GM12878 (cell line): ENCODE results near the gene KIFBP. TPM values are rescaled to one million over a fixed set of nuclear protein-coding genes. Genes with fewer than 3 reads are reported as not detected.
A peak's percentile ranks its signal among the peaks of the same experiment; 100 is the strongest.

Experiments used
- ATAC-seq: fragments of 200-7000 bp; cut with Tn5 transposase; 3 replicates; pipeline ENCODE4 v1.9.1; 2020; ENCODE audit warnings: mild to moderate bottlenecking, moderate library complexity
- BruUV-seq: library from RNA; stranded (reverse); fragments of 400-500 nt; replicated peaks from 2 replicates; lab custom pipeline; 2021; lab: Mats Ljungman, UMichigan
- CTCF ChIA-PET: fragments of 300-600 bp; sonication (Branson Sonifier 250); formaldehyde crosslinking; extraction: SDS; loops from one replicate; lab custom pipeline; 2021; ENCODE audit warnings: inconsistent platforms; lab: Yijun Ruan, JAX
- POLR2A ChIA-PET: fragments of 350-600 bp; formaldehyde crosslinking; extraction: SDS; loops from one replicate; lab custom pipeline; 2021; ENCODE audit warnings: inconsistent platforms; lab: Charles Lee
- RAD21 ChIA-PET: fragments of 300-600 bp; sonication (Branson Sonifier 250); formaldehyde crosslinking; loops from one replicate; lab custom pipeline; 2023; ENCODE audit warnings: antibody characterized with exemption; ENCODE audit not compliant: unreplicated experiment; lab: Charles Lee
- SMC1A ChIA-PET: fragments of 300-600 bp; sonication (Branson Sonifier 250); formaldehyde crosslinking; loops from one replicate; lab custom pipeline; 2023; ENCODE audit not compliant: unreplicated experiment, uncharacterized antibody; lab: Charles Lee
- DNase-seq: peaks from one replicate; pipeline ENCODE4 v3.0.0-alpha.2; 2011; ENCODE audit warnings: low read depth, low spot score
- FAIRE-seq: peaks from 3 replicates; lab custom pipeline; 2011; peaks lifted over from hg19 to GRCh38; lab: Jason Lieb, UNC
- H2AFZ ChIP-seq: 2 replicates; pipeline ENCODE4 v1.6.0; 2011; ENCODE audit warnings: low read depth, low read length, control low read depth; ENCODE audit not compliant: control insufficient read depth
- H3K27ac ChIP-seq: 2 replicates; pipeline ENCODE4 v1.5.1; 2011; ENCODE audit warnings: control low read depth; ENCODE audit not compliant: control insufficient read depth, insufficient read depth
- H3K27me3 ChIP-seq, 2 experiments: replicated peaks in 1 of 2; 2 replicates each; pipeline versions ENCODE4 v1.6.0 to v1.6.1; 2011; ENCODE audit warnings: low read length in 1 of 2; ENCODE audit not compliant: control insufficient read depth in 2 of 2, insufficient read depth in 2 of 2
- H3K36me3 ChIP-seq, 2 experiments: 2 replicates each; pipeline ENCODE4 v1.5.1; 2011; ENCODE audit warnings: low read length in 1 of 2; ENCODE audit not compliant: control insufficient read depth in 2 of 2, insufficient read depth in 2 of 2
- H3K4me1 ChIP-seq: 2 replicates; pipeline ENCODE4 v1.6.1; 2011; ENCODE audit warnings: mild to moderate bottlenecking, low read length, moderate library complexity, mixed read lengths; ENCODE audit not compliant: control insufficient read depth, insufficient read depth
- H3K4me2 ChIP-seq: 2 replicates; pipeline ENCODE4 v1.6.0; 2011; ENCODE audit warnings: control low read depth; ENCODE audit not compliant: control insufficient read depth, insufficient read depth
- H3K4me3 ChIP-seq: fragments of 200-600 bp; sonication (generic); 2 replicates; pipeline ENCODE4 v1.5.1; 2016
- H3K79me2 ChIP-seq: 2 replicates; pipeline ENCODE4 v1.6.0; 2011; ENCODE audit warnings: low read length; ENCODE audit not compliant: control insufficient read depth, insufficient read depth
- H3K9ac ChIP-seq: 2 replicates; pipeline ENCODE4 v1.8.0; 2011; ENCODE audit warnings: low read length, control low read depth, mixed read lengths; ENCODE audit not compliant: control insufficient read depth, insufficient read depth
- H3K9me3 ChIP-seq: replicated peaks from 3 replicates; pipeline ENCODE4 v1.5.1; 2011; ENCODE audit warnings: mild to moderate bottlenecking, low read length; ENCODE audit not compliant: control insufficient read depth, insufficient read depth
- H4K20me1 ChIP-seq: 2 replicates; pipeline ENCODE4 v1.6.0; 2011; ENCODE audit not compliant: control insufficient read depth, insufficient read depth
- ATF7 ChIP-seq: fragments of 450-650 bp; IDR thresholded peaks from 2 replicates; pipeline ENCODE4 v1.6.1; 2016; ENCODE audit warnings: low read depth, mild to moderate bottlenecking
- BHLHE40 ChIP-seq, 2 experiments: fragments of 450-650 bp in 1 of 2; IDR thresholded peaks; 2 replicates each; pipeline ENCODE4 v1.6.1; 2011 to 2017; ENCODE audit warnings: low read depth in 2 of 2, borderline replicate concordance in 1 of 2, improper control_type of control experiment in 1 of 2, low read length in 1 of 2, mild to moderate bottlenecking in 1 of 2
- MLLT1 ChIP-seq: fragments of 450-650 bp; IDR thresholded peaks from 2 replicates; pipeline ENCODE4 v1.6.1; 2016; ENCODE audit warnings: mild to moderate bottlenecking
- NR2F1 ChIP-seq: fragments of 450-650 bp; conservative IDR thresholded peaks from 2 replicates; pipeline ENCODE4 v1.6.1; 2017; ENCODE audit warnings: mild to moderate bottlenecking
- PAX5 ChIP-seq: IDR thresholded peaks from 2 replicates; pipeline ENCODE4 v1.6.1; 2011; ENCODE audit warnings: low read depth, low read length, borderline replicate concordance
- RAD21 ChIP-seq: IDR thresholded peaks from 2 replicates; pipeline ENCODE4 v1.6.1; 2011; ENCODE audit warnings: mild to moderate bottlenecking, low read depth, low read length, moderate library complexity; ENCODE audit not compliant: insufficient read depth
- TAF1 ChIP-seq: IDR thresholded peaks from 2 replicates; pipeline ENCODE4 v1.6.1; 2011; ENCODE audit warnings: mild to moderate bottlenecking, low read depth, low read length, borderline replicate concordance
- ZNF384 ChIP-seq: IDR thresholded peaks from 2 replicates; pipeline ENCODE4 v1.6.1; 2012; ENCODE audit warnings: low read depth, mild to moderate bottlenecking, low read length, improper control_type of control experiment, borderline replicate concordance
- WGBS: methylation state at CpG from one replicate; pipeline ENCODE4 v1.1.6; 2016; ENCODE audit warnings: low lambda C conversion rate; ENCODE audit not compliant: insufficient replicate concordance, insufficient coverage; ENCODE audit errors: missing lambda C conversion rate; 5-methylcytosine and 5-hydroxymethylcytosine counted together
- in situ Hi-C: fragments of 300-500 bp; cut with MboI; formaldehyde crosslinking; loops from 9 replicates; pipeline ENCODE4 v1.14.3; 2018; ENCODE audit warnings: mixed read lengths
- intact Hi-C: fragments of 100-400 bp; cut with micrococcal nuclease; formaldehyde crosslinking; loops from one replicate; pipeline ENCODE4 v1.14.2; 2022; ENCODE audit not compliant: unreplicated experiment
- polyA plus RNA-seq, 11 experiments: library from polyadenylated mRNA; depleted of rRNA in 4 of 11; unstranded in 6 of 11; stranded (reverse) in 5 of 11; fragments of >200 nt; fragmentation: Nextera tagmentation in 4 of 11; fragmentation: Illumina TruSeq in 1 of 11; extraction: Ambion mirVana in 4 of 11; extraction: Trizol in 1 of 11; gene quantifications; 1 replicate in 1 of 11; 2 replicates in 10 of 11; pipeline versions ENCODE4 v1.2.1 to v1.2.3, GENCODE V29; 2011 to 2016; ENCODE audit warnings: inconsistent platforms in 2 of 11, missing spikeins in 2 of 11, low read depth in 1 of 11
- total RNA-seq, 4 experiments: library from RNA; depleted of rRNA in 3 of 4; stranded (reverse); fragments of >200 nt in 3 of 4; fragmentation: Illumina TruSeq in 1 of 4; extraction: Trizol in 1 of 4; gene quantifications; 2 replicates each; pipeline versions ENCODE4 v1.2.1 to v1.2.3, GENCODE V29; 2013 to 2021
- TF ChIP-seq, protein P1 (sequence below): IDR thresholded peaks from 2 replicates; pipeline ENCODE4 v1.6.1; 2012; ENCODE audit warnings: low read depth, low read length, improper control_type of control experiment
- TF ChIP-seq, protein P2 (sequence below): fragments of 450-650 bp; IDR thresholded peaks from 2 replicates; pipeline ENCODE4 v1.6.1; 2017; ENCODE audit warnings: mild to moderate bottlenecking, moderate library complexity

KIFBP gene
- total and polyA plus RNA-seq, 10 of the 15 experiments (the other 5 are each of a cell fraction or from before 2014, with no cell fraction given), result 8.6 to 29.5 (median 18.7) TPM

DNA sequence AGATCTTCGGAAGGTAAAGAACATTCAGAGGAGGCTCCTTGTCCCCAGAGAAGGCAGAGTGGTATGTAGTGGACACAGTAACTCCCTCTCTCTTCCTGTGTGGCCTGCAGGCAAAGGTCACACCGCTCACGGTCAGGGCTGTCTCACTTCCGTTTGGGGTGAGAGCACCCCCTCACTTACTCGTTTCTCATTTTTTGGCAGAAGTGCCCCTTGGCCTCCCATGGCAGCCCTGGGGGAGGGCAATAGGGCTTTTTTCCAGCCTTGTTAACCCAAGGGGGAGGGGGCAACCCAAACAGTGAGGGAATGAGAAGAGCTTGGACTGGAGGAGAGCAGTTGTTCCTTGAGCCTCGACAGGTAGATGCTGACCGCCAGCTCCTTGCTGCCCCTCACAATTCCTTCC lies 67.5 kb downstream of the KIFBP start (continued):
- TF ChIP-seq NR2F1, result peak; percentile 98
- peak; percentile 71 to 84 for TF ChIP-seq BHLHE40 (IDR thresholded peaks at IDR 0.05; ENCODE audit: borderline replicate concordance in 1 of 2, low read depth in 2 of 2, low read length in 1 of 2)
- TF ChIP-seq TAF1, result no peak
- TF ChIP-seq ATF7, result peak; percentile 36; the same call in 1 of the 2 replicates
- no peak for TF ChIP-seq MLLT1
- TF ChIP-seq PAX5, result peak; percentile 68; the same call in 1 of the 2 replicates
- TF ChIP-seq, protein P1, sequence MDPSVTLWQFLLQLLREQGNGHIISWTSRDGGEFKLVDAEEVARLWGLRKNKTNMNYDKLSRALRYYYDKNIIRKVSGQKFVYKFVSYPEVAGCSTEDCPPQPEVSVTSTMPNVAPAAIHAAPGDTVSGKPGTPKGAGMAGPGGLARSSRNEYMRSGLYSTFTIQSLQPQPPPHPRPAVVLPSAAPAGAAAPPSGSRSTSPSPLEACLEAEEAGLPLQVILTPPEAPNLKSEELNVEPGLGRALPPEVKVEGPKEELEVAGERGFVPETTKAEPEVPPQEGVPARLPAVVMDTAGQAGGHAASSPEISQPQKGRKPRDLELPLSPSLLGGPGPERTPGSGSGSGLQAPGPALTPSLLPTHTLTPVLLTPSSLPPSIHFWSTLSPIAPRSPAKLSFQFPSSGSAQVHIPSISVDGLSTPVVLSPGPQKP, result peak; percentile 49; the same call in 1 of the 2 replicates

- WGBS, result 89% methylated on average over 14 of the region's 14 CpGs
- CTCF ChIA-PET, result interaction anchor here (1.1 to 14.3 kb wide), 7 partner anchors 8 to 52 kb away, joined by 3 to 121 read pairs (median 5); partner anchors contain the start of gene SRGN
- H3K27ac ChIP-seq, result peak overlapping the region; percentile 72
- no peaks in the 10 kb centered on the region for H4K20me1 ChIP-seq
- RAD21 ChIA-PET, result interaction anchor here (1.1 to 25.6 kb wide), 7 partner anchors 8 to 173 kb away, joined by 3 to 544 read pairs (median 6); partner anchors contain the start of gene SRGN
- H3K36me3 ChIP-seq, result no peaks in the 10 kb centered on the region
- no peak overlapping the region for H3K4me3 ChIP-seq
- no peaks in the 10 kb centered on the region for H3K27me3 ChIP-seq
- no peak for FAIRE-seq
- no TSS peak for BruUV-seq
- H3K9me3 ChIP-seq, result no peaks in the 10 kb centered on the region
- H3K9ac ChIP-seq, result peak overlapping the region; percentile 11; the same call in 1 of the 2 replicates
- ATAC-seq, result peak; percentile 2
- TF ChIP-seq RAD21 (no peak), ZNF384 (0 out of 2 replicates have a peak, but pooled peaks have one; percentile 4), NR2F1 (0 out of 2 replicates have a peak, but pooled peaks have one; percentile 8)
- TF ChIP-seq, protein P2, sequence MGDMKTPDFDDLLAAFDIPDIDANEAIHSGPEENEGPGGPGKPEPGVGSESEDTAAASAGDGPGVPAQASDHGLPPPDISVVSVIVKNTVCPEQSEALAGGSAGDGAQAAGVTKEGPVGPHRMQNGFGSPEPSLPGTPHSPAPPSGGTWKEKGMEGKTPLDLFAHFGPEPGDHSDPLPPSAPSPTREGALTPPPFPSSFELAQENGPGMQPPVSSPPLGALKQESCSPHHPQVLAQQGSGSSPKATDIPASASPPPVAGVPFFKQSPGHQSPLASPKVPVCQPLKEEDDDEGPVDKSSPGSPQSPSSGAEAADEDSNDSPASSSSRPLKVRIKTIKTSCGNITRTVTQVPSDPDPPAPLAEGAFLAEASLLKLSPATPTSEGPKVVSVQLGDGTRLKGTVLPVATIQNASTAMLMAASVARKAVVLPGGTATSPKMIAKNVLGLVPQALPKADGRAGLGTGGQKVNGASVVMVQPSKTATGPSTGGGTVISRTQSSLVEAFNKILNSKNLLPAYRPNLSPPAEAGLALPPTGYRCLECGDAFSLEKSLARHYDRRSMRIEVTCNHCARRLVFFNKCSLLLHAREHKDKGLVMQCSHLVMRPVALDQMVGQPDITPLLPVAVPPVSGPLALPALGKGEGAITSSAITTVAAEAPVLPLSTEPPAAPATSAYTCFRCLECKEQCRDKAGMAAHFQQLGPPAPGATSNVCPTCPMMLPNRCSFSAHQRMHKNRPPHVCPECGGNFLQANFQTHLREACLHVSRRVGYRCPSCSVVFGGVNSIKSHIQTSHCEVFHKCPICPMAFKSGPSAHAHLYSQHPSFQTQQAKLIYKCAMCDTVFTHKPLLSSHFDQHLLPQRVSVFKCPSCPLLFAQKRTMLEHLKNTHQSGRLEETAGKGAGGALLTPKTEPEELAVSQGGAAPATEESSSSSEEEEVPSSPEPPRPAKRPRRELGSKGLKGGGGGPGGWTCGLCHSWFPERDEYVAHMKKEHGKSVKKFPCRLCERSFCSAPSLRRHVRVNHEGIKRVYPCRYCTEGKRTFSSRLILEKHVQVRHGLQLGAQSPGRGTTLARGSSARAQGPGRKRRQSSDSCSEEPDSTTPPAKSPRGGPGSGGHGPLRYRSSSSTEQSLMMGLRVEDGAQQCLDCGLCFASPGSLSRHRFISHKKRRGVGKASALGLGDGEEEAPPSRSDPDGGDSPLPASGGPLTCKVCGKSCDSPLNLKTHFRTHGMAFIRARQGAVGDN, result no peak; the same call in 1 of the 2 replicates
- peak overlapping the region; percentile 51 for H2AFZ ChIP-seq
- DNase-seq, result no peak
- SMC1A ChIA-PET, result interaction anchor here (0.6 to 17.6 kb wide), 7 partner anchors 6 to 51 kb away, joined by 4 to 355 read pairs (median 14); partner anchors contain the start of gene SRGN
- POLR2A ChIA-PET, result interaction anchor here (1.9 to 16.7 kb wide), 4 partner anchors 8 to 35 kb away, joined by 4 to 312 read pairs (median 154); partner anchors contain the start of gene SRGN
- in situ Hi-C loops (no loop called here), intact Hi-C loops (no loop called here)
- peak overlapping the region; percentile 0 for H3K4me2 ChIP-seq
- peaks cover 3% of the 10 kb centered on the region for H3K79me2 ChIP-seq
- peaks cover 68% of the 10 kb centered on the region for H3K4me1 ChIP-seq
These were observed 68.1 kb downstream of the KIFBP start for GRCh38 chr10:69056536-69057260.
